Measurements from ENCODE around the gene MYMK. TPM values are rescaled to one million over a fixed set of nuclear protein-coding genes. Genes with fewer than 3 reads are reported as not detected.

The MYMK gene
- total RNA-seq, 1 experiment from 2014 or later: not detected

- Mint-ChIP-seq H3K36me3 (ENCODE audit: insufficient read depth, unreplicated experiment) (no peaks in the 10 kb centered on the region), H3K4me1 (ENCODE audit: low read depth, unreplicated experiment) (peaks cover 12% of the 10 kb centered on the region), H3K4me3 (ENCODE audit: unreplicated experiment) (no peak overlapping the region), H3K27me3 (ENCODE audit: insufficient read depth, unreplicated experiment) (no peaks in the 10 kb centered on the region), H3K27ac (ENCODE audit: unreplicated experiment) (peak overlapping the region; percentile 21), H3K9me3 (ENCODE audit: unreplicated experiment) (no peaks in the 10 kb centered on the region)
- POLR2A ChIA-PET: no interaction called here
- H3K27me3 ChIP-seq (replicated peaks; ENCODE audit: control insufficient read depth, insufficient read depth, low read length): no peaks in the 10 kb centered on the region
- no peaks in the 10 kb centered on the region for H3K9me3 ChIP-seq
- no peaks in the 10 kb centered on the region for H3K36me3 ChIP-seq (ENCODE audit: control insufficient read depth, insufficient read depth, low read length)
- no peak for DNase-seq
- H3K4me1 ChIP-seq: no peaks in the 10 kb centered on the region
- CTCF ChIA-PET: no interaction called here
- TF ChIP-seq, protein P1, sequence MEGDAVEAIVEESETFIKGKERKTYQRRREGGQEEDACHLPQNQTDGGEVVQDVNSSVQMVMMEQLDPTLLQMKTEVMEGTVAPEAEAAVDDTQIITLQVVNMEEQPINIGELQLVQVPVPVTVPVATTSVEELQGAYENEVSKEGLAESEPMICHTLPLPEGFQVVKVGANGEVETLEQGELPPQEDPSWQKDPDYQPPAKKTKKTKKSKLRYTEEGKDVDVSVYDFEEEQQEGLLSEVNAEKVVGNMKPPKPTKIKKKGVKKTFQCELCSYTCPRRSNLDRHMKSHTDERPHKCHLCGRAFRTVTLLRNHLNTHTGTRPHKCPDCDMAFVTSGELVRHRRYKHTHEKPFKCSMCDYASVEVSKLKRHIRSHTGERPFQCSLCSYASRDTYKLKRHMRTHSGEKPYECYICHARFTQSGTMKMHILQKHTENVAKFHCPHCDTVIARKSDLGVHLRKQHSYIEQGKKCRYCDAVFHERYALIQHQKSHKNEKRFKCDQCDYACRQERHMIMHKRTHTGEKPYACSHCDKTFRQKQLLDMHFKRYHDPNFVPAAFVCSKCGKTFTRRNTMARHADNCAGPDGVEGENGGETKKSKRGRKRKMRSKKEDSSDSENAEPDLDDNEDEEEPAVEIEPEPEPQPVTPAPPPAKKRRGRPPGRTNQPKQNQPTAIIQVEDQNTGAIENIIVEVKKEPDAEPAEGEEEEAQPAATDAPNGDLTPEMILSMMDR (IDR thresholded peaks at IDR 0.05; ENCODE audit: insufficient read depth in 1 of 2, low read depth in 1 of 2, low read length in 1 of 2, severe bottlenecking in 1 of 2, unreplicated experiment in 1 of 2): no peak
- H3K4me3 ChIP-seq (ENCODE audit: low read depth, low read length): no peak overlapping the region
- intact Hi-C loops (cut with micrococcal nuclease; ENCODE audit: unreplicated experiment): no loop called here
- BruUV-seq (replicated peaks): no TSS peak
Observed at GRCh38 chr9:133557581-133557980, 32.8 kb upstream of the MYMK start.

DNA sequence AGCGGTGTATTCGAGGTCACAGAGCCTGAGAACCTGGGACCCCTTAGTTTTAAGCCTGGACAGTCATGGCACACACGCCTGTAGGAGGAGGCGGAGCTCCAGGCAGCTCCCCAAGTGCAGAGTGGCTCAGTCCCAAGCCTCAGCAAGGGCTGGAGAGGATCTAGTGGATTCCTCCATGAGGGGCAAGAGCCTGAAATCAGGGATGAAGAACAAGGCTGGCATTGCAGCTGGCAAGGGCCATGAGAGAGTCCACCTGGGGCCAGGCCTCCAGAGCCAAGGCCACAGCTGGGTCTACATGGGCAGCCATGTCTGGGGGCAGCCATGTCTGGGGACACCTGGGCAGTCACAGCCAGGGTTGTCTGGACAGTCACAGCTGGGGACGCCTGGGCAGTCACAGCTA lies 31.6 kb upstream of the MYMK start:
- no TSS peak for BruUV-seq (replicated peaks)
- no peaks in the 10 kb centered on the region for H3K27me3 ChIP-seq (replicated peaks; ENCODE audit: control insufficient read depth, insufficient read depth, low read length)
- POLR2A ChIA-PET: no interaction called here

DNA sequence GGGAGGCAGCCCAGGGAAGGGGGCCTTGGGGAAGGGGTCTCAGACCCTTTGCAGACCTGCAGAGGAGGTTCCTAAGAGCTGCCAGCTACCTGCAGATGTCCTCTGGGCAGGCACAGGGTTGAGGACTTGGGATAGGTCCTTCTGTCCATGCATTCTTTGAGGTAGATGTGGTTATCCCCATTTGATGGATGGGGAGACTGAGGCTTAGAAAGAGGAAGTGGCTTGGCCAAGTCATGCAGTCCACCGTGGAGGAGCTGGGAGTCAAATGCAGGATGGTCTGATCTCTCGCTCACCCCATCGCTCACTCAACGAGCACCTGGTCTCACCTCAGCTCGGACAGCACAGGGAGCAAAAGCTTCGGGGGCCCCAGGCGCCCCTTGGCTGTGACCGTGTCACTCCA lies 30.0 kb upstream of the MYMK start:
- Histone ChIP-seq H3K4me3 (ENCODE audit: low read depth, low read length) (no peak overlapping the region), H3K4me1 (peaks cover 7% of the 10 kb centered on the region; the same call in 1 of the 2 replicates), H3K27me3 (replicated peaks; ENCODE audit: control insufficient read depth, insufficient read depth, low read length) (no peaks in the 10 kb centered on the region), H3K36me3 (ENCODE audit: control insufficient read depth, insufficient read depth, low read length) (no peaks in the 10 kb centered on the region), H3K9me3 (no peaks in the 10 kb centered on the region)
- no peaks in the 10 kb centered on the region for H3K9me3 Mint-ChIP-seq (ENCODE audit: unreplicated experiment)
- H3K4me1 Mint-ChIP-seq (ENCODE audit: low read depth, unreplicated experiment): peaks cover 18% of the 10 kb centered on the region
- CTCF ChIA-PET: no interaction called here
- peaks cover 3% of the 10 kb centered on the region for H3K27me3 Mint-ChIP-seq (ENCODE audit: insufficient read depth, unreplicated experiment)
- TF ChIP-seq, protein P1 (IDR thresholded peaks at IDR 0.05; ENCODE audit: insufficient read depth in 1 of 2, low read depth in 1 of 2, low read length in 1 of 2, severe bottlenecking in 1 of 2, unreplicated experiment in 1 of 2): no peak
- POLR2A ChIA-PET: interaction anchor here (0.6 kb wide), 1 partner anchor 97 kb away, joined by 6 read pairs; no protein-coding TSS in a partner anchor
- no TSS peak for BruUV-seq (replicated peaks)
- H3K4me3 Mint-ChIP-seq (ENCODE audit: unreplicated experiment): no peak overlapping the region
- no peak overlapping the region for H3K27ac Mint-ChIP-seq (ENCODE audit: unreplicated experiment)
- no peaks in the 10 kb centered on the region for H3K36me3 Mint-ChIP-seq (ENCODE audit: insufficient read depth, unreplicated experiment)
- DNase-seq: no peak
- intact Hi-C loops (cut with micrococcal nuclease; ENCODE audit: unreplicated experiment): no loop called here

More for the DNA sequence above, 31.6 kb upstream of the MYMK start:
- CTCF ChIA-PET: interaction anchor here (0.6 kb wide), 1 partner anchor 362 kb away, joined by 3 read pairs; no protein-coding TSS in a partner anchor
- Mint-ChIP-seq H3K27me3 (ENCODE audit: insufficient read depth, unreplicated experiment) (no peaks in the 10 kb centered on the region), H3K4me1 (ENCODE audit: low read depth, unreplicated experiment) (peaks cover 18% of the 10 kb centered on the region), H3K36me3 (ENCODE audit: insufficient read depth, unreplicated experiment) (no peaks in the 10 kb centered on the region), H3K9me3 (ENCODE audit: unreplicated experiment) (no peaks in the 10 kb centered on the region), H3K27ac (ENCODE audit: unreplicated experiment) (no peak overlapping the region), H3K4me3 (ENCODE audit: unreplicated experiment) (no peak overlapping the region)
- Histone ChIP-seq H3K36me3 (ENCODE audit: control insufficient read depth, insufficient read depth, low read length) (no peaks in the 10 kb centered on the region), H3K4me1 (peaks cover 7% of the 10 kb centered on the region; the same call in 1 of the 2 replicates), H3K4me3 (ENCODE audit: low read depth, low read length) (no peak overlapping the region), H3K9me3 (no peaks in the 10 kb centered on the region)
- intact Hi-C loops (cut with micrococcal nuclease; ENCODE audit: unreplicated experiment): no loop called here
- TF ChIP-seq, protein P1 (IDR thresholded peaks at IDR 0.05; ENCODE audit: insufficient read depth in 1 of 2, low read depth in 1 of 2, low read length in 1 of 2, severe bottlenecking in 1 of 2, unreplicated experiment in 1 of 2): no peak
- no peak for DNase-seq
